Measurements from ENCODE around the gene ERC1.

GRCh38 chr12:971991-972390 lies 19.0 kb upstream of the ERC1 start:
- TF ChIP-seq POLR2A (IDR thresholded peaks at IDR 0.05) (no peak), CTCF (IDR thresholded peaks at IDR 0.05) (no peak)

Measured in uterus (tissue), 2 donors.